GM18502 (cell line): Measurements from ENCODE around the gene SMARCB1.
A peak's percentile ranks its signal among the peaks of the same experiment; 100 is the strongest.

Experiments used
- ATAC-seq: cut with Tn5 transposase; IDR thresholded peaks from one replicate; pipeline ENCODE4 v1.9.1; 2021; ENCODE audit warnings: mild to moderate bottlenecking; ENCODE audit not compliant: unreplicated experiment, poor library complexity

Gene SMARCB1

DNA sequence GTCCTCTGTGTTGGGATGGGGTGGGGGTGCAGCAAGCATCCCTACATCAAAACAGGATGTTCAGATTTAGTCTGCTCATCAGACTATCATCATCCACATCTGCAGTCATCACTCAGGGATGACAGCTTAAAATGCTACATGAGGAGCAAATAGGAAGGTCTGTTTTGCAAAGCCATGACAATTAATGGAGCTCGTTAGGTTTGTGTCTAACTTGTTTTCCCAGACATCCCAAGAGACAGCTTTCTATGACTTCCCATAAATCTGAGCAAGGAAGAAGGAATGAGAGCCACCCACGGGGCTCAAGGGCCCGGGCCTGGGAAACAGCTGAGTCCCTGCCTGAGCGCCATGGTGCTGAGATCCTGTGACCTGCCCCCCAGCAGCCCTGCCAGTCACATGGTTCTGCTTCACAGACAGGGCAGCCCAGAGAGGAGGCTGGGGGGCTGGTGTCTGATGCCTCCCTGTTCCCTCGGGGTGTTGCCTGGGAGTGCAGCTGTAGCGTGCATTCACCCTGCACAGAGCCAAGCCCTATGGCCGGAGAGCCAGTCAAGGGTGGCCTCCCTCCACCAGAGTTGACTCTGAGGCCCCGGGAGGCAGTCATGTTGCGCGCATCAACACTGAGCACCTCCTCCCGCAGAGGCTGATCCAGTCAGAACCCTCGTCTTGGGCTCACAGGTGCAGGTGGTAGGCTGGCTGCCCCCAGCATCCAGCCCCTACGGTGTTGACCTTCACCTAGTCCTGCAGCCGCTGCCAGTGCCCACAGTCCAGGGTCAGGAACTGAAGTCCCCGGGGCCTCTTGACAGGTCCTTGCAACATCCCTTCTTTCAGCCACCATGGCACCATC is 40.0 kb downstream of the SMARCB1 start:
- ATAC-seq, result no peak

DNA sequence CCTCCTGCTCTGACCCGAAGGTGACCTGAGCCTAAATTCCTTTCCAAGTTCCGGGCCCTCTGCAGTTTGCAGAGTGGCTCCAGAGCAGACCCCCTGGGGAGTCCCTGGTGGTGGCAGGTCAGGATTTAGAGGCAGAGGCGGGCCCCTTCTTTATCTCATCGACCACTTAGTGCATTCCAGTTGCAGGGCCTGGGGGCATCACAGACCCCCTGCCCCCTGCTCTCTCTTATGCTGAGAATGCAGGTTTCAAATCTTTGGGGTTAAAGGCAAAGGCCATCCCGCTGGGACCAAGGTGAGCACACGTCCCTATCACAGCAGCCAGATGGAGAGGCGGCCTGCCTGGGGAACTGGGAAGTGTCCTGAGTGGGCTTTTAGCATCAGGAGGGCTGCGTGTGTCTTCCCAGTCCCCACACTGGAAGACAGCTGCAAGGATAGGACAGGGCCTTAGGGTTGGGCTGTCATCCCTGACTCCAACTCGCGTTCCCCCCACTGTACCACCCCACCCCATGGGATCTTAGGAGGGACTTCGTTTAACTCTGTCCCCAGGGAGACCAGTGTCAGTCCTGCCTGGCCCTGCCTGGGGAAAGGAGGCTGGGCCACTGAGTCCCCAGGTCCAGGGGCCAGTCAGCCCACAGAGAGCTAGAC is 40.7 kb downstream of the SMARCB1 start:
- ATAC-seq, result no peak

DNA sequence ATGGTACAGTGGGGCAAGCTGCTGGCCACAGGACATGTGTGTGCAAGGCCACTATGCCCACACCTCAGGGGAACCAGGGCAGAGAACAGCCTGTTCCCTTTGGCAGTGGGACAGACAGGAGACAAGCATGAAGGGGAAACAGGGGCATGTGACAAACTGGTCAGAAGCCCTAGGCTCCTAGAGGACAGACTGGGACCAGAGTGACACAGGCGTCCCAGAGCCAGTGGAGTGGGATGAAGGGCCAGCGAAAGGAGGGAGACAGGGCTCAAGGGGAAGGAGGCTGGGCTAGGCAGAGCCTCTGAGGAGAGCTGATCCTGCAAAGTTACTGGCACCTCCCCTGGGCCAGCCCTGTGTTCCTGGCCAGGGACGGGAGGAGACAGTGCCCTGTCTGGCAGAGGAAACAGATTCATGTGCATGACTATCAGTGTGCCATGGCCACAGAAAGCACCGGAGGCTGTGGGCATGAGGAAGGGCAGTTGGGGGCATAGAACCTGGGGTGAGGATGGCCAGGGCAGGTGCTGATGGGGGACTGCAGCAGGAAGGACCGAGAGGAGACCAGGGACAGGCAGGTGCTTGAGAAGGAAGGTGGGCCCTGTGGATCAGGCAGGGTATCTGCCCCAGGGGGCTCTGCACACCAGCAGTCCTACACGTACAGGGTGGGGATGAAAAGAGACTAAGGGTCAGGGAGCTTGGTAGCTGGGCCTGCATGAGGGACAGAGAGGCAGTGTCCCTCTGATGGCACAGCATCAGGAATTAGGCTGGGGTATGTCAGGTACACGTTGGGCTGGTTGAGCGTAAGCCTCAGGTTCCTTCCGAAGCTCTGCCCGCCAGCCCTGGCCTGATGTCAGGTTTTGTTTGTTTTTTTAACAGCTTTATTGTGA is 42.3 kb downstream of the SMARCB1 start:
- no peak for ATAC-seq

DNA sequence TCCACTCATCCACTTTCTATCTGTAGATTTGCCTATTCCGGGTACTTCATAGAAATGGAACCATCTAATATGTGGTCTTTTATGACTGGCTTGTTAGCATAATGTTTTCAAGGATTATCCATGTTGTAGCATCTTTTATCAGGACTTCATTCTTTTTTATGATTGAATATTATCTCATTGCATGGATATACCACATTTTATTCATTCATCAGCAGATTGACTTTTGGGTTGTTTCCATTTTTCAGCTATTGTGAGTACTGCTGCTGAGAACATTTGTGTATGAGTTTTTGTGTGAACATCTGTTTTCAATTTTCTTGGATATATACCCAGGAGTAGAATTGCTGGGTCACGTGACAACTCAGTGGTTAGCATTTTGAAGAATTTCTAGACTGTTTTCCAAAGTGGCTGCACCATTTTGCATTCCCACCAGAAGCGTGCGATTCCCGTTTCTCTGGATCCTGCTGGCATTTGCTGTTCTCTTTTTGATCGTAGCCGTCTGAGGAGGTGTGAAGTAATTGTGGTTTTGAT is 43.1 kb downstream of the SMARCB1 start:
- no peak for ATAC-seq

DNA sequence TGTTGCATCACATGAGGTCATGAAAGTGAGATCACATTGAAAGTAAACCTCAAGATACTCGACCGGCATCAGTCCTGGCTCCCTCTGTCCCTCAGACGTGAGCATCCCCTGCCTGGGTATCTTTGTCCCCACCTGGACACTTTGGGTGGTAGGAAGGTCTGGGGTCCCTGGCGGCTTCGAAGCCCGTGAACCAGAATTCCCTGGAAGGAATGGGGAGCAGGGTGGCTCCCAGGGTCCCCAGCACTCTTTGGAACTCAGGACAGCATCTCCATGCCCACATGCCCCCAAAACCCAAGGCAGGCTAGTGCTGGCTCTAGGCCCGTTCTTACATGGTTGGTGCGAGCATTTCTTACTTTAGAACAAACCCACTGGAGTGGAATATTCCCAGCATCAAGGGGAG is 44.5 kb downstream of the SMARCB1 start:
- no peak for ATAC-seq

DNA sequence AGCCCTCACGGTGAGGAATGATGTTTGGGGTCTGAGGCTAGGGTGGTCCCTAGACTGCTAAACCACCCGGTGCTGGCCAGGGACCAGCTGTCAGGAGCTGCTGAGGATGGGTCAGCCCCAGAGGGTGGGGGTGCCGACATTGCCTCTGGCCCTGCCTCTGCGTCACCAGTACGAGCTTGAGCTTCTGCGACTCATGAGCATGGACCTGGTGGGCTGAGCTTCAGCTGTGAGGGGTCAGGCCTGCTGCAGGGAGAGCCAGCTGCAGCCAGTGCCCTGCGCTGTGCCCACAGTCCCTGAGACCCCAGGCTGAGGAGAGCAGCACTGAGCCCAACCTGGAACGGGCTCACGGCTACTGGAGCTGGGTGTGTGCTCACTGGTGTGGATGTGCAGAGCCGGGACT is 45.0 kb downstream of the SMARCB1 start:
- no peak for ATAC-seq

DNA sequence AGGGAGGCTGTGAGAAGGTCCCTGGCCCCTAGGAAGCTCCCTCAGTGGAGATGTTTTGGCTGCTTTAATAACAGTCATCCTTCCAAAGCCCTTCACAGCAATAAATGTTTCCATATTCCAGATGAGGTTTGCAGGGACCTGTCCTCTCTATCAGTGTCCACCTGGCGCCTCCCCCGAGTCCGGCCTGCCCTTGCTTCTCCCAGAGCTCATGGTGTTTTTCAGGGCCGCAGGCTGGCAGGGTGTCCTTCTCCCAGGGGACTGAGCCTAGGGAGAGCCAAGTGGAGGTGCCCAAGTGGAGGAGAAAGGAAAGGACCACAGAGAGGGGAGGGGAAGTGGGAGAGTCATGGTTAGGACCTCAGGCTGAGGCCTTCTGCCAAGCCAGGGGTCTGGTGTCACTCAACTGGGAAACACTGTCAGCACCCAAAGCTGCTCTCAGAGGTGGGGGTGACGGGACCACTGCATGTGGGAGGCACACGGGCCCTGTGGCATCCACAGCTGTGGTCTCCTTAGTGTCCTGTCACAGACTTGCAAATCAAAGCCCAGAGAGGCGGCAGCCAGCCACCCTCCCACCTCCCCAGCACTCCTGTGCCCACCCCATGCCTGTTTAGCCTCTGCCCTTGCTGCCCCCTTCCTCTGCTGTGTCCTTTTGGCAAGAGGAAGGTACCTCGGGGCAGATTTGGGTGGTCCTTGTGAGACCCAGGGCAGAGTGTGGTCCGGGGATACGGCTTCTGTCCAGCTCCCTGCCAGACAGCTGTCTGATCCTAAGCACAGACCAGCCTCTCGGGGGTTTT is 45.7 kb downstream of the SMARCB1 start:
- no peak for ATAC-seq

DNA sequence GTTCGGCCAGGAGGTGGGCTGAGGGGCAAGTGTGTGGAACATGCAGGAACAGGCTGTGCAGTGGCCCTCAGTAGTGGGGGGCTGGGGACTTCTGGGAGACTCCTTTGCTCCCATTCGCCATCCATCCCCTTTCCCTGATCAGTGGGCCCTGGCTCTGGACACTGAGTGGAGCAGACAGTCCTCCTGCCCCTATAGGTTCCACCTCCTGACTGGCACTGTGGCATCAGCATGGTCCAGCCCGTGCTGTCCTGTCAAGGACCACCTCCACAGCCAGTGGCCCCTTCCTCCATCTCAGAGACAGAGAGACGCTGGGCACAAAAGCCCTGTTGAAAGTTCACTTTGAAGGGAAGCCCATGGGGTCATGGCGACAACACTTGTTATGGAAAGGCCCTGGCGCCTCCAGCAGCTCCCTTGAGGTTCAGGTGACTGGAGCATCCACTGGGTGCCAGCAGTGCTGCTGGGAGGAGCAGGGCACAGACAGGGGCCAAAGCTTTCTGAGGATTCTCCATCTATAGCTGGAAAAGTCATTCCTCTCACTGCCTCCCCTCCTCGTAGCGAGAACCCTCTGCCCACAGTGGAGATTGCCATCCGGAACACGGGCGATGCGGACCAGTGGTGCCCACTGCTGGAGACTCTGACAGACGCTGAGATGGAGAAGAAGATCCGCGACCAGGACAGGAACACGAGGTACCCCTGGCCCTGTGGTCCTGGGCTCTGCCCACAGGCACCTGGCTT is 46.4 kb downstream of the SMARCB1 start:
- no peak for ATAC-seq

DNA sequence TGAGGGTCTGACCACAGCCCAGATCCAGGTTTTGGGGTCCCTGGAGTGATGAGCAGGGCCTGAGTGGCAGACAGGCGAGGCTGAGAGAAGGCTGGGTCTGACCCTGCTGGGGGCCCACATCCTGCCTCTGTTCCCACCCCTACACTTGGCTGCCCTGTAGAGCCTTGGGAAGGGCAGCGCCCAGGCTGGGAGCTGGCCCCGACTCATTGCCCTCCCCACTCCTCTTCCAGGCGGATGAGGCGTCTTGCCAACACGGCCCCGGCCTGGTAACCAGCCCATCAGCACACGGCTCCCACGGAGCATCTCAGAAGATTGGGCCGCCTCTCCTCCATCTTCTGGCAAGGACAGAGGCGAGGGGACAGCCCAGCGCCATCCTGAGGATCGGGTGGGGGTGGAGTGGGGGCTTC is 47.1 kb downstream of the SMARCB1 start:
- ATAC-seq, result no peak

DNA sequence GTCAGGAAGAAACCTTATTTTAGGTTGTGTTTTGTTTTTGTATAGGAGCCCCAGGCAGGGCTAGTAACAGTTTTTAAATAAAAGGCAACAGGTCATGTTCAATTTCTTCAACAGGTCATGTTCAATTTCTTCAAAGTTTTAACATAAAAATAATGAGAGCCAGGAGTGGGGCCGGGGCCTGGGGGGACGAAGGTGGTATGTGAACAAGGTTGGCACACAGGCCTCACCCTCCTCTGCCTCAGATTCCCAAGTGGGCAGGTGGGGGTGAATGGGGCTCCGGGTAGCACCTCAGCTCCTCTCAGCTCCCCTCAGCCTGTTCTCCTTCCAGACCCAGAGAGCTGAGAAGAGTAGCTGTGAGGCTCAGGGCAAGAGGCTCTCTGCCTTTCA is 47.6 kb downstream of the SMARCB1 start:
- no peak for ATAC-seq

DNA sequence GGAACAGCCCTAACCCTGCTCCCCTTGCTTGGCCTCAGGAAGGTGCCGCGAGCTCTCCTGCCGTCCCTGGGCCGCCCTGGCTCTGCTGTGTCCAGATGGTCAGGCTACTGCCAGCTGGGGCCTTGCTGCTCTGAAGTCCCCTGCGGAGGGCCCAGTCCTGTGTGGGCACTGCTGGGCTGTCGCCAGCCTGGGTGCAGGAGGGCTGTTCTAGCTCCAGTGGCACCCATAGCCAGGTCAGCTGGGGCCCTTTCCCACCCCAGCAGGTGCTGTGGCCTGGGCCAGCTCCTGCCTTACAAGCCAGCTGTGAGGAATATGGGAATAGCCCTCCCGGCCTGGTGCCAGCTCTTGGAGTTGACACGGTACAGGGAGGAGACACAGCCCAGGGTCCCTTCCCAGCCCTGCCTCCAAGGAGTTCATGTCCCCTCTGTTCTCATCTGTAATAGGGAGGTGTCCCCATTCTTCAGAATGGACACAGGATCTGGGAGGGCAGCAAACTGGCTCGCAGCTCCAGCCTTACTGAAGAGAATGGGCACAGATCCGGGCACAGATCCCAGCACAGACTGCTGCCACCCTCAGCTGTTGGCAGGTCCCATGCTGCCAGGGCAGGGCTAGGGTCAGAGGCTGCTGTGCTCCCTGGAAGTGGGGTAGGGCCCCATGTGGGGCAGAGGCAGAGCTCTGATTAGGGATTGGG is 48.2 kb downstream of the SMARCB1 start:
- ATAC-seq, result no peak

DNA sequence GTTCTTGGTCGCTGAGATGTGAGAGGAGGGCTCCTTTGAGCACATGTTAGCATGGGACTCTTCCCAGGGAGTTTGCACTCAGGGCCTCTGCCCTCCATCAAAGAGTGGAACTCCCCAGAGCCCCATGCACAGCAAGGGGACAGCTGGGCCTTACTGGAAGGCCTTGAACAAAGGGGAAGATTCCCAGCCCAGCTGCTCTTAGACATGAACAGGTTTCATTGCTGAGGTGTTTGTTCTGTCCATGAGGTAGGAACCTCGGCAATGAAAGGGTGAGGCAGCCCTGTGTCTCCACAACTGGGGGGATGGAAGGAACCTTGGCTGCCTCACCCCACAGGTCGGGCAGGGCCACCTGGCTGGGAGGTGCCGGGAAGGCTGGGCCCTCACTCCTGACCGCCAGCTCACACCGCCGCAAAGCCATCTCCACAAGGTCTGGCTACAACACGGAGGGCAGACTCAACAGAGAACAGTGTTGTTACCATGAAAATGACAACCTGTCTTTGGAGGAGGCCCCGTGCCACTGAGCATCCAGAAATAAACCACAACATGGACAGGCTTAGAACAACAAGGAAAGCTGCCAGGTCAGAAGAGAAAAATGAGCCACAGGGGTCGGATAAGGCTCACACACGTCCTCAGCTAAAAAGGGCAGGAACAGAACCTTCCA is 48.8 kb downstream of the SMARCB1 start:
- ATAC-seq, result no peak

DNA sequence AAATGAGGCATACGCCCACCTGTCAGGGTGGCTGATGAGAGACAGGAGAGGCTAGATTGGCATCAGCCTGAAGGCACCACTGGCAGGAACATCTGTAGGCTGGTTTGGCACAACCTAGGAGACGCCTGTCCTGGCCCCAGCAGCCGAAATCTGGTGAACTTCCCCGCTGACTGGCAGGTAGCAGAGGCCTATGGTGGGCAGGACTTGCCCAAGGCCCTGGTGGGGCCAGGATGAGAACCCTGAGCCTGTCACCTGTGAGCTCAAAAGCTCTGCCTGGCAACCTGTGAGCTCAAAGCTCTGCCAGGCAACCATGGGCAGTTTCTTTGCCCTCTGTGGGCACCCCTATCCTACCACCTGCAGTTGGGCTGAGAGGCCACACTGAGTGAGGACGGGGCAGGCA is 49.5 kb downstream of the SMARCB1 start:
- ATAC-seq, result no peak

DNA sequence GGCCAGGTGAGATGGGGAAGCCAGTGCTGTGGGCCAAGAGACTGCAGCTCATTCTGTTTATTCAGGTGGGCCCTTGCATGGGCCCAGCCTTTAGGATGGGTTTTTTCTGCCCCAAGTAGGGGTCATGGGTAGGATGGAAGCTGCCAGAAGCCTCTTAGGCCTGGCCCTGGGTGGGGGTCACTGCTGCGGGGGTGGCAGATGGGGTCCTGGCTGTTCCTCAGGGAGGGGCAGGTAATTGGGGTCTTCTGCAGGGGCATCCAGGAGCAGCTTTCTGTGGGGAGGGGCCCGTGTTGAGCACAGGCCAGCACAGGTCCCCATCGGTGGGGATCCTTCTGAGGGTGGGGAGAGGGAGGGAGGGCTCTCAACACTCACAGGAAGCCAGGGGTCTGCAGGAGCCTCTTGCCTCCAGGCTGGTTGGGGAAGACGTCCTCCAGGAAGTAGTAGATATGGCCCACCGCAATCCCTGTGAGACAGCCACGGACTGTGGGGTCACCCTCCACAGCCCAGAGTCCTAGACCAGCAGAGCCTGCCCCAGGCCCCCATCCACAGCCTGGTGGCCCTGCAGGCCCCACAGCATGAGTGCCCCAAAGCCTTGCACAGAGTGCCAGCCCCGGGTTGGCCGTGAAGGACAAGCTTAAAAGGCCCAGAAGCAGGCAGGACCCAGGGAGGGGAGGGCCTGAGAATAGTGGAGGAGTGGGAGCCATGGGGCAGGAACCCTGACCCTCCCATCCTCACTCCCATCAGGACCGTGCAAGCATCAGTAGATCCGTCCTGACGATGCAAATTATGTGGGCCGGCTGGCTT is 50.1 kb downstream of the SMARCB1 start:
- no peak for ATAC-seq

DNA sequence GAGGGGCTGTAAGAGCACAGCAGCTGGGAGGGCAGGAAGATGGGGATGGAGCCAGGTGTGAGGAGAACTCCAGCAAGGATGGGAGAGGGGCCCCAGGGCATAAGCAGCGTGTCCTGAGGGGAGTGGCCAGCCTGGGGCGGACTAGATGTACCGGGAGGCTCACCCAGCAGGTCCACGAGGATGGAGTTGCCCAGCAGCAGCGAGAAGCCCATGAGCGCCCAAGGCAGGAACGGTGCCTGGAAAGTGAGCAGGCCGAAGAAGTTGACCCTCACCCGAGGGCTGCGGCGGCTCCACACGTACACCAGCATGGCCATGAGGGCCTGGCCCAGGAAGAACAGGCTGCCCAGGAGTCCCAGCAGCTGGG is 50.7 kb downstream of the SMARCB1 start:
- ATAC-seq, result no peak

DNA sequence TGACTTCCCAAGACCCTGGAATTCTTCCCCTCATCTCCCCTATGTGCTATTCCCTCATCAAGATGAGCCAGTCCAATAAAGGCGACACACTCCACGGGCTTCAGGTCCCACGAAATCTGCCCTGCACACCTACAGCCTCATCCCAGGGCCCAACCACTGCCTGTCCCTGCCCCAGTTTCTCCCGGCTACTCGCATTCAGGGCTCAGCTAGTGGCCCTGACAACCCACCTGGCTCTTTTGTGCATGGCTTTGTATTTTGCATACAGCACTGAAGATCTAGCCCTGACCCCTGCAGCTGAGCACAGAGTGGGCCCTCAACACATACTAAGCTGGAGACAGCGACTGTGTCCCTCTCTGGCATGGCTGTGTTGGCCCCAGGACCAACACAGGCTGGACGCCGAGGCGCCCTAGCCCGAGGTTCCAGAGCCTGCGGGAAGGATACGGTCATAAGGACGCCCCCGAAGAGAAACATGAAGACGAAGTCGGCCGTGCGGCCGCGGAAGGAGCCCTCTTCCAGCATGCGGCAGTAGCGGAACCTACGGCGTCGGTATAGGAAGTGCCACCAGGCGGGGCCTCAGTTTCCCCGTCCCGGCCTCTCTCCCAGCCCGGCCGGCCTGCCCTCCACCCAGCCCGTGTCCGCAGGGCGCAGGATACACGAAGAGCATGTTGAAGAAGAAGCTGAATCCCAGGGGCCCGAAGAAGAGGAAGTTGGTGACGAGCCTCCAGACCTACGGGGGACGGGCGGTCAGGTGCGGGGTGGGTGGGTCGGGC is 51.3 kb downstream of the SMARCB1 start:
- peak; percentile 4 for ATAC-seq
